Stimulated activated naive CD8-positive, alpha-beta T cell treated with anti-CD3 and anti-CD28 coated beads, Interleukin-15, Interleukin-2, amounts not matched to agents 100 ng/mL and 50 ng/mL, for 24 hours (primary cell): ENCODE results near the gene SCGB1A1.

Experiments
- H3K27ac Mint-ChIP-seq: one replicate; pipeline ENCODE4 v1.8.0; 2021; ENCODE audit warnings: mild to moderate bottlenecking, mixed read lengths
- H3K27me3 Mint-ChIP-seq: one replicate; pipeline ENCODE4 v1.8.0; 2021; ENCODE audit warnings: mixed read lengths
- H3K36me3 Mint-ChIP-seq: one replicate; pipeline ENCODE4 v1.8.0; 2021; ENCODE audit warnings: low read depth, mixed read lengths
- H3K4me1 Mint-ChIP-seq: one replicate; pipeline ENCODE4 v1.8.0; 2021; ENCODE audit warnings: low read depth, mixed read lengths
- H3K4me3 Mint-ChIP-seq: one replicate; pipeline ENCODE4 v1.8.0; 2021; ENCODE audit warnings: mild to moderate bottlenecking, mixed read lengths
- H3K9me3 Mint-ChIP-seq: one replicate; pipeline ENCODE4 v1.8.0; 2021; ENCODE audit warnings: mixed read lengths

Gene SCGB1A1

GRCh38 chr11:62392506-62392905 lies 26.3 kb upstream of the SCGB1A1 start:
- Mint-ChIP-seq H3K4me3 (no peak overlapping the region), H3K27me3 (no peaks in the 10 kb centered on the region), H3K27ac (no peak overlapping the region), H3K36me3 (no peaks in the 10 kb centered on the region), H3K9me3 (no peaks in the 10 kb centered on the region), H3K4me1 (peaks cover 11% of the 10 kb centered on the region)

GRCh38 chr11:62393061-62393611 lies 25.7 kb upstream of the SCGB1A1 start:
- H3K4me3 Mint-ChIP-seq = no peak overlapping the region
- H3K27me3 Mint-ChIP-seq = no peaks in the 10 kb centered on the region
- peaks cover 3% of the 10 kb centered on the region for H3K36me3 Mint-ChIP-seq
- H3K9me3 Mint-ChIP-seq = no peaks in the 10 kb centered on the region
- peaks cover 9% of the 10 kb centered on the region for H3K4me1 Mint-ChIP-seq
- H3K27ac Mint-ChIP-seq = no peak overlapping the region

- H3K4me1 Mint-ChIP-seq = peaks cover 15% of the 10 kb centered on the region
- H3K4me3 Mint-ChIP-seq = no peak overlapping the region
- H3K36me3 Mint-ChIP-seq = peaks cover 3% of the 10 kb centered on the region
- H3K27ac Mint-ChIP-seq = no peak overlapping the region
- H3K27me3 Mint-ChIP-seq = no peaks in the 10 kb centered on the region
- H3K9me3 Mint-ChIP-seq = no peaks in the 10 kb centered on the region
Observed at GRCh38 chr11:62393735-62394134, 25.1 kb upstream of the SCGB1A1 start.

GRCh38 chr11:62394825-62395538 lies 23.9 kb upstream of the SCGB1A1 start:
- Mint-ChIP-seq H3K4me3 (no peak overlapping the region), H3K9me3 (no peaks in the 10 kb centered on the region), H3K36me3 (peaks cover 3% of the 10 kb centered on the region), H3K4me1 (peaks cover 25% of the 10 kb centered on the region), H3K27me3 (no peaks in the 10 kb centered on the region), H3K27ac (no peak overlapping the region)

- Mint-ChIP-seq H3K27ac (no peak overlapping the region), H3K4me1 (peaks cover 34% of the 10 kb centered on the region), H3K27me3 (no peaks in the 10 kb centered on the region), H3K9me3 (no peaks in the 10 kb centered on the region), H3K36me3 (peaks cover 3% of the 10 kb centered on the region), H3K4me3 (no peak overlapping the region)
Observed at GRCh38 chr11:62395885-62396551, 22.8 kb upstream of the SCGB1A1 start.

- H3K27ac Mint-ChIP-seq = no peak overlapping the region
- H3K4me3 Mint-ChIP-seq = no peak overlapping the region
- peaks cover 51% of the 10 kb centered on the region for H3K4me1 Mint-ChIP-seq
- peaks cover 3% of the 10 kb centered on the region for H3K36me3 Mint-ChIP-seq
- H3K27me3 Mint-ChIP-seq = no peaks in the 10 kb centered on the region
- H3K9me3 Mint-ChIP-seq = no peaks in the 10 kb centered on the region
Observed at GRCh38 chr11:62398011-62398994, 20.5 kb upstream of the SCGB1A1 start.

GRCh38 chr11:62399172-62399877 lies 19.5 kb upstream of the SCGB1A1 start:
- no peaks in the 10 kb centered on the region for H3K9me3 Mint-ChIP-seq
- no peak overlapping the region for H3K27ac Mint-ChIP-seq
- peaks cover 49% of the 10 kb centered on the region for H3K4me1 Mint-ChIP-seq
- peaks cover 3% of the 10 kb centered on the region for H3K36me3 Mint-ChIP-seq
- no peak overlapping the region for H3K4me3 Mint-ChIP-seq
- no peaks in the 10 kb centered on the region for H3K27me3 Mint-ChIP-seq

- Mint-ChIP-seq H3K27me3 (no peaks in the 10 kb centered on the region), H3K4me1 (peaks cover 48% of the 10 kb centered on the region), H3K36me3 (peaks cover 3% of the 10 kb centered on the region), H3K9me3 (no peaks in the 10 kb centered on the region), H3K4me3 (no peak overlapping the region), H3K27ac (no peak overlapping the region)
Observed at GRCh38 chr11:62399878-62400266, 19.0 kb upstream of the SCGB1A1 start.

- Mint-ChIP-seq H3K27ac (no peak overlapping the region), H3K4me1 (peaks cover 45% of the 10 kb centered on the region), H3K9me3 (no peaks in the 10 kb centered on the region), H3K4me3 (no peak overlapping the region), H3K27me3 (no peaks in the 10 kb centered on the region), H3K36me3 (peaks cover 3% of the 10 kb centered on the region)
Observed at GRCh38 chr11:62400281-62400680, 18.6 kb upstream of the SCGB1A1 start.

GRCh38 chr11:62400760-62401159 lies 18.1 kb upstream of the SCGB1A1 start:
- Mint-ChIP-seq H3K4me3 (peak overlapping the region; percentile 85), H3K9me3 (no peaks in the 10 kb centered on the region), H3K27me3 (no peaks in the 10 kb centered on the region), H3K36me3 (peaks cover 3% of the 10 kb centered on the region), H3K27ac (no peak overlapping the region), H3K4me1 (peaks cover 45% of the 10 kb centered on the region)

GRCh38 chr11:62401356-62401755 lies 17.5 kb upstream of the SCGB1A1 start:
- H3K27me3 Mint-ChIP-seq = no peaks in the 10 kb centered on the region
- H3K27ac Mint-ChIP-seq = peak overlapping the region; percentile 96
- H3K36me3 Mint-ChIP-seq = peaks cover 3% of the 10 kb centered on the region
- peaks cover 45% of the 10 kb centered on the region for H3K4me1 Mint-ChIP-seq
- H3K9me3 Mint-ChIP-seq = no peaks in the 10 kb centered on the region
- H3K4me3 Mint-ChIP-seq = peak overlapping the region; percentile 85

- peaks cover 3% of the 10 kb centered on the region for H3K36me3 Mint-ChIP-seq
- peaks cover 45% of the 10 kb centered on the region for H3K4me1 Mint-ChIP-seq
- H3K27ac Mint-ChIP-seq = peak overlapping the region; percentile 96
- no peaks in the 10 kb centered on the region for H3K9me3 Mint-ChIP-seq
- H3K4me3 Mint-ChIP-seq = peak overlapping the region; percentile 85
- no peaks in the 10 kb centered on the region for H3K27me3 Mint-ChIP-seq
Observed at GRCh38 chr11:62401811-62402210, 17.0 kb upstream of the SCGB1A1 start.

- Mint-ChIP-seq H3K4me1 (peaks cover 45% of the 10 kb centered on the region), H3K4me3 (peak overlapping the region; percentile 85), H3K27me3 (no peaks in the 10 kb centered on the region), H3K36me3 (peaks cover 3% of the 10 kb centered on the region), H3K27ac (peak overlapping the region; percentile 96), H3K9me3 (no peaks in the 10 kb centered on the region)
Observed at GRCh38 chr11:62402226-62402959, 16.4 kb upstream of the SCGB1A1 start.
